GM12878 (cell line): ENCODE measurements around the gene DDIT3. TPM values are rescaled to one million over a fixed set of nuclear protein-coding genes. Genes with fewer than 3 reads are reported as not detected.

ENCODE experiments used
- ASH2L ChIP-seq: fragments of 300-600, 200-600 bp; sonication (generic); IDR thresholded peaks from 2 replicates; pipeline ENCODE4 v1.6.1; 2017; ENCODE audit warnings: low read depth, mild to moderate bottlenecking, borderline replicate concordance
- BCL11A ChIP-seq: IDR thresholded peaks from 2 replicates; pipeline ENCODE4 v1.6.1; 2011; ENCODE audit warnings: low read depth, low read length
- BMI1 ChIP-seq: fragments of 450-650 bp; IDR thresholded peaks from 2 replicates; pipeline ENCODE4 v1.6.1; 2016; ENCODE audit warnings: mild to moderate bottlenecking, moderate library complexity, borderline replicate concordance
- CBFB ChIP-seq: IDR thresholded peaks from 2 replicates; pipeline ENCODE4 v1.6.1; 2016; ENCODE audit warnings: antibody characterized with exemption, low read depth
- FOXK2 ChIP-seq: fragments of 450-650 bp; IDR thresholded peaks from 2 replicates; pipeline ENCODE4 v1.6.1; 2017; ENCODE audit warnings: mild to moderate bottlenecking, moderate library complexity
- JUNB ChIP-seq: IDR thresholded peaks from 2 replicates; pipeline ENCODE4 v1.6.1; 2016; ENCODE audit warnings: antibody characterized with exemption, mild to moderate bottlenecking
- MTA3 ChIP-seq: IDR thresholded peaks from 2 replicates; pipeline ENCODE4 v1.6.1; 2012; ENCODE audit warnings: low read length, inconsistent platforms, borderline replicate concordance
- MYB ChIP-seq: fragments of 150-350 bp; IDR thresholded peaks from 2 replicates; pipeline ENCODE4 v1.6.1; 2014; ENCODE audit warnings: mild to moderate bottlenecking, low read depth, low read length, borderline replicate concordance
- POLR2AphosphoS5 ChIP-seq: IDR thresholded peaks from 2 replicates; pipeline ENCODE4 v1.6.1; 2011; ENCODE audit warnings: mild to moderate bottlenecking, low read length, inconsistent platforms
- POU2F2 ChIP-seq: IDR thresholded peaks from 3 replicates; pipeline ENCODE4 v1.6.1; 2011; ENCODE audit warnings: low read depth, mild to moderate bottlenecking, low read length, borderline replicate concordance
- RFX5 ChIP-seq: IDR thresholded peaks from 2 replicates; pipeline ENCODE4 v1.6.1; 2011; ENCODE audit warnings: low read depth, low read length, improper control_type of control experiment
- SMAD1 ChIP-seq: fragments of 450-650 bp; IDR thresholded peaks from 2 replicates; pipeline ENCODE4 v1.6.1; 2018; ENCODE audit warnings: mild to moderate bottlenecking, low read depth; ENCODE audit not compliant: partially characterized antibody
- SRF ChIP-seq, 2 experiments: IDR thresholded peaks; 2 replicates each; pipeline ENCODE4 v1.6.1; 2011; ENCODE audit warnings: low read depth in 2 of 2, low read length in 2 of 2, mild to moderate bottlenecking in 1 of 2, moderate library complexity in 1 of 2
- SUZ12 ChIP-seq: fragments of 200-600 bp; sonication (generic); IDR thresholded peaks from one replicate; pipeline ENCODE4 v1.6.1; 2018; ENCODE audit warnings: antibody characterized with exemption, mild to moderate bottlenecking; ENCODE audit not compliant: unreplicated experiment
- TCF12 ChIP-seq: IDR thresholded peaks from 2 replicates; pipeline ENCODE4 v1.6.1; 2011; ENCODE audit warnings: low read depth, mild to moderate bottlenecking, low read length
- ZNF24 ChIP-seq: fragments of 450-650 bp; IDR thresholded peaks from 2 replicates; pipeline ENCODE4 v1.6.1; 2017; ENCODE audit warnings: antibody characterized with exemption, mild to moderate bottlenecking
- polyA plus RNA-seq, 11 experiments: library from polyadenylated mRNA; depleted of rRNA in 4 of 11; unstranded in 6 of 11; stranded (reverse) in 5 of 11; fragments of >200 nt; fragmentation: Nextera tagmentation in 4 of 11; fragmentation: Illumina TruSeq in 1 of 11; extraction: Ambion mirVana in 4 of 11; extraction: Trizol in 1 of 11; gene quantifications; 1 replicate in 1 of 11; 2 replicates in 10 of 11; pipeline versions ENCODE4 v1.2.1 to v1.2.3, GENCODE V29; 2011 to 2016; ENCODE audit warnings: inconsistent platforms in 2 of 11, missing spikeins in 2 of 11, low read depth in 1 of 11
- total RNA-seq, 4 experiments: library from RNA; depleted of rRNA in 3 of 4; stranded (reverse); fragments of >200 nt in 3 of 4; fragmentation: Illumina TruSeq in 1 of 4; extraction: Trizol in 1 of 4; gene quantifications; 2 replicates each; pipeline versions ENCODE4 v1.2.1 to v1.2.3, GENCODE V29; 2013 to 2021
- TF ChIP-seq, protein P1 (sequence below): fragments of 450-650 bp; IDR thresholded peaks from 2 replicates; pipeline ENCODE4 v1.6.1; 2017; ENCODE audit warnings: mild to moderate bottlenecking, moderate library complexity
- TF ChIP-seq, protein P2 (sequence below): IDR thresholded peaks from 2 replicates; pipeline ENCODE4 v1.6.1; 2012; ENCODE audit warnings: low read depth, low read length, improper control_type of control experiment
- TF ChIP-seq, protein P3 (sequence below): fragments of 450-650 bp; formaldehyde crosslinking; IDR thresholded peaks from 2 replicates; pipeline ENCODE4 v1.4.0; 2022; ENCODE audit warnings: mild to moderate bottlenecking, moderate library complexity
- TF ChIP-seq, protein P4 (sequence below): fragments of 450-650 bp; IDR thresholded peaks from 2 replicates; pipeline ENCODE4 v1.6.1; 2017; ENCODE audit warnings: low read depth, mild to moderate bottlenecking, moderate library complexity

Gene DDIT3
- total and polyA plus RNA-seq, 10 of the 15 experiments (the other 5 are each of a cell fraction or from before 2014, with no cell fraction given), result 9.2 to 28.9 (median 15.5) TPM

DNA sequence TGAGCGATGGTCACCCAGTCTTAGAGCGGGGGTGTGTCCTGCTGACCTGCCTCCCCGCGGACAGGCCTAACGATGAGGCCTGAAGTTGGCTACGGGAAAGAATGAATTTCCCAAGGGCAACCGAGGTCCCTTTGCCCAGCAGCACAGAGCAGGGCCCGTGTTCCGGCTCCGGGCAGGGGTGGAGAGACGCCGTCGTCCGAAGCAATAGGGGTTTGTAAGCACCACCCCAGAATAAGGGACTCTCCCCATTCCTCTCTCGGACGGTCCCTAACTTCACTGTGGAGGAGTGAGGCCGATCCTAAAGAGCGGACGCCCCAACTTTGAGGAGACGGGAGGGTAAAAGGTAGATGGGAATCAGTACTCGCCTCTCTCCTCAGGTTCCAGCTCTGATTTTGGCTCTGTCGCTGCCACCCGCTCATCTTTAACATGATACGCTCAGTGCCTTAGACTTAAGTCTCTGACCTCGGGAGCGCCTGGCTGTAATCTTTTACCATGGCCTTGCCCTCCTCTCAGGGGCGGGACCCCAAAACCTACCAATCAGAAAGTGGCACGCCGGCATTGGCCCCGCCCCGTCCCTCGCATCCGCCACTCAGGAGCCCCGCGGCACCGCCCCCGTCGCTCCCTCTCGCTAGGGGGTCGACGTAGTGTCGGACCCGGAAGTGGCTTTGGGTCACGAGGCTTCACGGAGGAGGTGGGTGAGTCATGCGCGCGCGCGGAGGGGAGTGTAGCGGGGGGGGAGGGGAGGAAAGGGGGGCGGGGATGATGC is at the start of gene DDIT3 (continued):
- TF ChIP-seq, protein P1, sequence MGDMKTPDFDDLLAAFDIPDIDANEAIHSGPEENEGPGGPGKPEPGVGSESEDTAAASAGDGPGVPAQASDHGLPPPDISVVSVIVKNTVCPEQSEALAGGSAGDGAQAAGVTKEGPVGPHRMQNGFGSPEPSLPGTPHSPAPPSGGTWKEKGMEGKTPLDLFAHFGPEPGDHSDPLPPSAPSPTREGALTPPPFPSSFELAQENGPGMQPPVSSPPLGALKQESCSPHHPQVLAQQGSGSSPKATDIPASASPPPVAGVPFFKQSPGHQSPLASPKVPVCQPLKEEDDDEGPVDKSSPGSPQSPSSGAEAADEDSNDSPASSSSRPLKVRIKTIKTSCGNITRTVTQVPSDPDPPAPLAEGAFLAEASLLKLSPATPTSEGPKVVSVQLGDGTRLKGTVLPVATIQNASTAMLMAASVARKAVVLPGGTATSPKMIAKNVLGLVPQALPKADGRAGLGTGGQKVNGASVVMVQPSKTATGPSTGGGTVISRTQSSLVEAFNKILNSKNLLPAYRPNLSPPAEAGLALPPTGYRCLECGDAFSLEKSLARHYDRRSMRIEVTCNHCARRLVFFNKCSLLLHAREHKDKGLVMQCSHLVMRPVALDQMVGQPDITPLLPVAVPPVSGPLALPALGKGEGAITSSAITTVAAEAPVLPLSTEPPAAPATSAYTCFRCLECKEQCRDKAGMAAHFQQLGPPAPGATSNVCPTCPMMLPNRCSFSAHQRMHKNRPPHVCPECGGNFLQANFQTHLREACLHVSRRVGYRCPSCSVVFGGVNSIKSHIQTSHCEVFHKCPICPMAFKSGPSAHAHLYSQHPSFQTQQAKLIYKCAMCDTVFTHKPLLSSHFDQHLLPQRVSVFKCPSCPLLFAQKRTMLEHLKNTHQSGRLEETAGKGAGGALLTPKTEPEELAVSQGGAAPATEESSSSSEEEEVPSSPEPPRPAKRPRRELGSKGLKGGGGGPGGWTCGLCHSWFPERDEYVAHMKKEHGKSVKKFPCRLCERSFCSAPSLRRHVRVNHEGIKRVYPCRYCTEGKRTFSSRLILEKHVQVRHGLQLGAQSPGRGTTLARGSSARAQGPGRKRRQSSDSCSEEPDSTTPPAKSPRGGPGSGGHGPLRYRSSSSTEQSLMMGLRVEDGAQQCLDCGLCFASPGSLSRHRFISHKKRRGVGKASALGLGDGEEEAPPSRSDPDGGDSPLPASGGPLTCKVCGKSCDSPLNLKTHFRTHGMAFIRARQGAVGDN, result peak; percentile 81; the same call in 1 of the 2 replicates
- TF ChIP-seq SMAD1, result peak; percentile 97
- peak; percentile 54; the same call in 1 of the 2 replicates for TF ChIP-seq TCF12
- peak; percentile 45; the same call in 1 of the 2 replicates for TF ChIP-seq RFX5
- no peak for TF ChIP-seq ASH2L
- no peak for TF ChIP-seq FOXK2
- 0 out of 2 replicates have a peak, but pooled peaks have one; percentile 10 for TF ChIP-seq BCL11A
- TF ChIP-seq JUNB, result peak; percentile 87
- no peak; the same call in 1 of the 2 replicates for TF ChIP-seq MTA3
- peak; percentile 100 for TF ChIP-seq POLR2AphosphoS5
- TF ChIP-seq BMI1, result no peak
- TF ChIP-seq MYB, result no peak
- TF ChIP-seq SRF (IDR thresholded peaks at IDR 0.05; ENCODE audit: low read depth in 2 of 2, low read length in 2 of 2), result no peak
- TF ChIP-seq CBFB, result peak; percentile 95
- TF ChIP-seq SUZ12, result no peak
- TF ChIP-seq, protein P2, sequence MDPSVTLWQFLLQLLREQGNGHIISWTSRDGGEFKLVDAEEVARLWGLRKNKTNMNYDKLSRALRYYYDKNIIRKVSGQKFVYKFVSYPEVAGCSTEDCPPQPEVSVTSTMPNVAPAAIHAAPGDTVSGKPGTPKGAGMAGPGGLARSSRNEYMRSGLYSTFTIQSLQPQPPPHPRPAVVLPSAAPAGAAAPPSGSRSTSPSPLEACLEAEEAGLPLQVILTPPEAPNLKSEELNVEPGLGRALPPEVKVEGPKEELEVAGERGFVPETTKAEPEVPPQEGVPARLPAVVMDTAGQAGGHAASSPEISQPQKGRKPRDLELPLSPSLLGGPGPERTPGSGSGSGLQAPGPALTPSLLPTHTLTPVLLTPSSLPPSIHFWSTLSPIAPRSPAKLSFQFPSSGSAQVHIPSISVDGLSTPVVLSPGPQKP, result peak; percentile 34; the same call in 1 of the 2 replicates
- TF ChIP-seq, protein P3, sequence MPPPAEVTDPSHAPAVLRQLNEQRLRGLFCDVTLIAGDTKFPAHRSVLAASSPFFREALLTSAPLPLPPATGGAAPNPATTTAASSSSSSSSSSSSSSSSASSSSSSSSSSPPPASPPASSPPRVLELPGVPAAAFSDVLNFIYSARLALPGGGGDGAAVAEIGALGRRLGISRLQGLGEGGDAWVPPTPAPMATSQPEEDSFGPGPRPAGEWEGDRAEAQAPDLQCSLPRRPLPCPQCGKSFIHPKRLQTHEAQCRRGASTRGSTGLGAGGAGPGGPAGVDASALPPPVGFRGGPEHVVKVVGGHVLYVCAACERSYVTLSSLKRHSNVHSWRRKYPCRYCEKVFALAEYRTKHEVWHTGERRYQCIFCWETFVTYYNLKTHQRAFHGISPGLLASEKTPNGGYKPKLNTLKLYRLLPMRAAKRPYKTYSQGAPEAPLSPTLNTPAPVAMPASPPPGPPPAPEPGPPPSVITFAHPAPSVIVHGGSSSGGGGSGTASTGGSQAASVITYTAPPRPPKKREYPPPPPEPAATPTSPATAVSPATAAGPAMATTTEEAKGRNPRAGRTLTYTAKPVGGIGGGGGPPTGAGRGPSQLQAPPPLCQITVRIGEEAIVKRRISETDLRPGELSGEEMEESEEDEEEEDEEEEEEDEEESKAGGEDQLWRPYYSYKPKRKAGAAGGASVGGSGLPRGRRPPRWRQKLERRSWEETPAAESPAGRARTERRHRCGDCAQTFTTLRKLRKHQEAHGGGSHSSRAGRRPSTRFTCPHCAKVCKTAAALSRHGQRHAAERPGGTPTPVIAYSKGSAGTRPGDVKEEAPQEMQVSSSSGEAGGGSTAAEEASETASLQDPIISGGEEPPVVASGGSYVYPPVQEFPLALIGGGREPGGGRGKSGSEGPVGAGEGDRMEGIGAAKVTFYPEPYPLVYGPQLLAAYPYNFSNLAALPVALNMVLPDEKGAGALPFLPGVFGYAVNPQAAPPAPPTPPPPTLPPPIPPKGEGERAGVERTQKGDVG (CRISPR knock-in tag), result no peak
- TF ChIP-seq, protein P4, sequence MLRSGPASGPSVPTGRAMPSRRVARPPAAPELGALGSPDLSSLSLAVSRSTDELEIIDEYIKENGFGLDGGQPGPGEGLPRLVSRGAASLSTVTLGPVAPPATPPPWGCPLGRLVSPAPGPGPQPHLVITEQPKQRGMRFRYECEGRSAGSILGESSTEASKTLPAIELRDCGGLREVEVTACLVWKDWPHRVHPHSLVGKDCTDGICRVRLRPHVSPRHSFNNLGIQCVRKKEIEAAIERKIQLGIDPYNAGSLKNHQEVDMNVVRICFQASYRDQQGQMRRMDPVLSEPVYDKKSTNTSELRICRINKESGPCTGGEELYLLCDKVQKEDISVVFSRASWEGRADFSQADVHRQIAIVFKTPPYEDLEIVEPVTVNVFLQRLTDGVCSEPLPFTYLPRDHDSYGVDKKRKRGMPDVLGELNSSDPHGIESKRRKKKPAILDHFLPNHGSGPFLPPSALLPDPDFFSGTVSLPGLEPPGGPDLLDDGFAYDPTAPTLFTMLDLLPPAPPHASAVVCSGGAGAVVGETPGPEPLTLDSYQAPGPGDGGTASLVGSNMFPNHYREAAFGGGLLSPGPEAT, result peak; percentile 35
- TF ChIP-seq ZNF24, result no peak
- peak; percentile 98 for TF ChIP-seq POU2F2
